HuH-7 (cell line): ENCODE results near the gene SPINT2.
"Not testable (repeated sequence)": the region's sequence is repeated elsewhere in the genome, so short reads cannot be mapped to it uniquely, and the experiment has no call there.

Experiments used
- DNase-seq: peaks from one replicate; pipeline ENCODE4 v3.0.0; 2011; ENCODE audit warnings: low spot score

SPINT2 gene, protein sequence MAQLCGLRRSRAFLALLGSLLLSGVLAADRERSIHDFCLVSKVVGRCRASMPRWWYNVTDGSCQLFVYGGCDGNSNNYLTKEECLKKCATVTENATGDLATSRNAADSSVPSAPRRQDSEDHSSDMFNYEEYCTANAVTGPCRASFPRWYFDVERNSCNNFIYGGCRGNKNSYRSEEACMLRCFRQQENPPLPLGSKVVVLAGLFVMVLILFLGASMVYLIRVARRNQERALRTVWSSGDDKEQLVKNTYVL

DNA sequence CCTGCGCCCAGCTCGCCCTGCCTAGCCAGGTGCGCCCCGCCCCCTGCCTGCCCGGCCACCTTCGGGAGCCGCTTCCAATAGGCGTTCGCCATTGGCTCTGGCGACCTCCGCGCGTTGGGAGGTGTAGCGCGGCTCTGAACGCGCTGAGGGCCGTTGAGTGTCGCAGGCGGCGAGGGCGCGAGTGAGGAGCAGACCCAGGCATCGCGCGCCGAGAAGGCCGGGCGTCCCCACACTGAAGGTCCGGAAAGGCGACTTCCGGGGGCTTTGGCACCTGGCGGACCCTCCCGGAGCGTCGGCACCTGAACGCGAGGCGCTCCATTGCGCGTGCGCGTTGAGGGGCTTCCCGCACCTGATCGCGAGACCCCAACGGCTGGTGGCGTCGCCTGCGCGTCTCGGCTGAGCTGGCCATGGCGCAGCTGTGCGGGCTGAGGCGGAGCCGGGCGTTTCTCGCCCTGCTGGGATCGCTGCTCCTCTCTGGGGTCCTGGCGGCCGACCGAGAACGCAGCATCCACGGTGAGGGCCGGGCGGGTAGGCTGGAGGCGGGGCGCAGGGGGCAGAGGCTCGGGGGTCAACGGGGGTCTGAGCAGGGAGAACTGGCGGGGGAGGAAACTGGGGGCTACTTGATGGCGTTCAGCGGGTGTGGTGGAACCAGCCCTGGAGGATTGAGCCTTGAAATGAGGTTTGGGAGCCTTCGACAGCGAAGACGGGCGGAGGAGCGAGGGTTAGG is at the start of gene SPINT2:
Gene SPINT2, plus strand, starts transcription at position 88 of the 727 bp plus-strand sequence. Its CDS starts 320 bp downstream, at position 408.
- no peak for DNase-seq

DNA sequence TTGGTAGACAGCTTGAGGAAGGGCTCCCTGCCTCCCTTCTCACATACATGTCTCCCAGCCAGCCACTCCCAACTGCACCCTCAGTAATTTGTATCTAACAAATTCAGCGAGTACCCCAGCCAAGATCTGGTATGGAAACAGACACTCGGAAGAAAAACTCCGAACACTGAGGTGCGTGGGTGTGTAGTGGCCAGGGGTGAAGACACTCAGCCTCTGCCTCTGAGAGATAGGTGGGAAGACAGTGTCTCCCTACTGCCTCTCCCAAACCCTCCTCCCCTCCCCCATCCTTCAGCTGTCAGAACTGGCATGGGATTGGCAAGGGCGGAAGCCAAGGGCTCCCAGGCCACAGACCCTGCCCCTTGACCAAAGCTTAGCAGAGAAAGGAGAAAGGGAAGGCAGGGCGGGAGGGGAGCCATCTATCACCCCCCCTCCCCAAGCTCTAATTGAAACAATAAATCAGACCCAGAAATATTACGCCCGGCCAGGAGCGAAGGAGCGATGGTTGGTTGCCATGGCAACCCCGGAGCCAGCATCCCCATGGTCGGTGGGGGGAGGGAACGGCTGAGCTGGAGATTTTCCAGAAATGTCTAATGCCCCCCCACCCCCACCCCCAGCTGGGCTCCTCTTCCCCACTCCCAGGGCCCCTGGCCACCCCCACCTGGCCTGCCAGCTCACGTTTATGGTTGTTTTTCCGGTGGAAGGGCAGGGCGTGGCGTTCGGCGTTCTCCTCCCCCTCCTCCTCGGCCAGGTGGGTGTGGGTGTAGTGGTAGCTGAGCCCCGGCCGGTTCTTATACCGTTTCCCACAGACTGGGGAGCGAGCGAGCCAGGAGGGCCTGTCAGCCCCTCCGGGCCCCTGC is 47.4 kb upstream of the SPINT2 start:
- DNase-seq, result no peak

DNA sequence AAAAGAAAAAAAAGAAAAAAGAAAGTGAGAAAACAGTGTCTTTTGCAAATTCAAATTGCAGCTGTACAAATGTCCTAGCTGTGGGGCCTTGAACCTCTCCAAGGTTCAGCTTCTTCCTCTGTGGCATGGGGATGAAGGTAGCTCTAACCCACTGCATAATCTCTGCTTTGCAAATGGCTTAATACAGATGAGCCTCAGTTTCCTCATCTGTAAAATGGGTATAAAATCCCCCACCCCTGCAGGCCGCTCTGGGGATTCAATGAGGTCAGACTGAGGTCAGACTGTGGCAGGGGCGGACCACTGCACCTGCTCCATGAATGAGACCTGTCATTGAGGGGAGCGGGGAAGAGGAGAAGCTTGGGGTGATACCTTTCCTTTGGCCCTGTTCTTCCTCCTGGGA is 46.2 kb upstream of the SPINT2 start:
- DNase-seq, result no peak

DNA sequence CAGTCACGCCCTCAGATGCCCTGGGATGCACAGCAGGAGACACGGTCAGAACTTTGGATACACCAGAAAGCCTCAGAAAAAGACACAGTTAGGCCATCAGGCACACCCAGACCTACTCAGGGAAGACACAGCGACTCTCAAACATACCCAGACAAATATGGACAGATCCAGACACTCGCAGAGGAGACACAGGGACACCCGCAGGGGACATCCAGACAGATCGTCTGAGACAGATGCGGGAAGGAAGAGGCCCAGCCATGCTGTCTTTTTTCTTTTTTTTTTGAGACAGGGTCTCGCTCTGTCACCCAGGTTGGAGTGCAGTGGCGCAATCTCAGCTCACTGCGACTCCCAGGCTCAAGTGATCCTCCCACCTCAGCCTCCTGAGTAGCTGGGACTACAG is 45.2 kb upstream of the SPINT2 start:
- DNase-seq, result no peak

DNA sequence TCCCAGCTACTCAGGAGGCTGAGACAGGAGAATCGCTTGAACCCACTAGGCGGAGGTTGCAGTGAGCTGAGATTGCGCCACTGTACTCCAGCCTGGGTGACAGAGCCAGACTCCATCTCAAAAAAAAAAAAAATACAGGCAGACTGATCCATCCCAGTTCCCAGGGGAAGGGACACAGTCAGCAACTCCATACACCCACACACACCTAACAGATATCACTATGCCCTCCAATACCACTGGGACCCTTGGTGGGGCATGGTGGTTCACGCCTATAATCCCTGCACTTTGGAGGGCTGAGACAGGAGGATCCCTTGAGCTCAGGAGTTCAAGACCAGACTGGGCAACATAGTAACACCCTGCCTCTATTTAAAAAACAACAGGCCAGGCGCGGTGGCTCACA is 43.0 kb upstream of the SPINT2 start:
- DNase-seq, result no peak

DNA sequence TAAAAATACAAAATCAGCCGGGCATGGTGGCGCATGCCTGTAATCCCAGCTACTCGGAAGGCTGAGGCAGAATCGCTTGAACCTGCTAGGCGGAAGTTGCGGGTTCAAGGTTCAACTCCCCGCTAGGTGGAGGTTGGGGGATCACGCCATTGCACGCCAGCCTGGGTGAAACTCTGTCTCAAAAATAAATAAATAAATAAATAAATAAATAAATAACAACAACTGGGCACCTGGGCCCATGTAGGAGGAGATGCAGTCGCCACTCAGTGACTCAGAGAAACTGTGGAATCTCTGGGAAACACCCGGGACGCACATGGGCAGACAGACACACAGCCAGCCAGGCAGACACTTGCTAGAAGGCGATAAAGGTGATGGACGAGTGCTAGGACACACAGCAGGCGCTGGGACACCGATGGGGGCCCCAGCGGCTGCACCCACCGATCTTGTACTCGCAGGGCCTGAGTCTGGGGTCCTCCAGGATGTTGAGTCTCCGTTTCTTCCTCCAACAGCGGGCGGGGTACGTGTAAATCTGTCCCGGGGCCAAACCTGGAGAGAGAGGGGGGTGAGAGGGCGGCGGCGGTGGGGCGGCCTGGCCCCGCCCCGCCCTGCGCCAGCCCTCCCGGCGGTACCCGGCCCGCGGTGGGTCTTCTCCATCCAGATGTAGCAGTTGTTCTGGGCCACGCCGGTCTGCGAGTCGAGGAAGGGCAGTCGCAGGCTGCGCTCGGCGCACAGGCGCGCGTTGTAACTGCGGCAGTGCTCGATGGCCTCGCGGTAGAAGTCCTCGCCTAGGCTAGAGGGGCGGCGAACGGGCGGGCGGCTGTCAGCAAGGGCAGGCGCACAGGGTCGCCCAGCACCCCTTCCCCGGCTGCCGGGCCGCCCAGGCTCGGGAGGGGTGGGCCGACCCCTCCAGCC is 42.2 kb upstream of the SPINT2 start:
- no peak for DNase-seq

DNA sequence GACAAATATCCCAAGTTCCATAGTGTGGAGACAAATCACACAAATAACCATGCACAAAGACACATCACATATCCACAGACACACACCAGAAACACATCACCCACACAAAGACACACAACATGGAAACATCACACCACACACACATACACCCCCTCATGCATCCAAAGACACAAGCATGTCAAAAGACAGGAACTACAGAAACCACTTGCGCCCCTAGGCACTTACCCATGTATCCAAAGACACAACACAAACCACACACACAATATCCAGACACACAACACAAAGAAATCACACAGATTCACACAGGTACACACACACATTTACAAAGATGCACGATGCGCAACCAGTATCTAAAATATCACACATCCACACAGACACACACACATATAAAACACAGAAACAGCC is 41.3 kb upstream of the SPINT2 start:
- DNase-seq, result no peak

DNA sequence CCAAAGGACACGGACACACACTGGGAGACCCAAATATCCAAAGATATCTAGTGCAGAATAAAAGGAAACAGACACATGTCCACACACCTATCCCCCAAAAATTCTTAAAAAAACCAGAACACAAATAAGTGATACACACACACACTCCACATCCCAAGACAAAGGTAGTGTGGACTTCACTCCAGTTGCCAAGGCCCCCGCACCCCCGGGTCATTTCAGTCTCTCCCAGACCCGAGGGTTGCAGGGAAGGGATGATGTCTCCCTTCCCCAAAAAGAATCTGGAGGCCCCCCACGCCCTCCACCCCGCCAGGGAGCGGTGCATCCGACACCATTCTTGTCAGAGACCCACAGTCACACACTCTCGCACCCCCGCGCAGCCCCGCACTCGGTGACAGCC is 40.8 kb upstream of the SPINT2 start:
- DNase-seq, result no peak

DNA sequence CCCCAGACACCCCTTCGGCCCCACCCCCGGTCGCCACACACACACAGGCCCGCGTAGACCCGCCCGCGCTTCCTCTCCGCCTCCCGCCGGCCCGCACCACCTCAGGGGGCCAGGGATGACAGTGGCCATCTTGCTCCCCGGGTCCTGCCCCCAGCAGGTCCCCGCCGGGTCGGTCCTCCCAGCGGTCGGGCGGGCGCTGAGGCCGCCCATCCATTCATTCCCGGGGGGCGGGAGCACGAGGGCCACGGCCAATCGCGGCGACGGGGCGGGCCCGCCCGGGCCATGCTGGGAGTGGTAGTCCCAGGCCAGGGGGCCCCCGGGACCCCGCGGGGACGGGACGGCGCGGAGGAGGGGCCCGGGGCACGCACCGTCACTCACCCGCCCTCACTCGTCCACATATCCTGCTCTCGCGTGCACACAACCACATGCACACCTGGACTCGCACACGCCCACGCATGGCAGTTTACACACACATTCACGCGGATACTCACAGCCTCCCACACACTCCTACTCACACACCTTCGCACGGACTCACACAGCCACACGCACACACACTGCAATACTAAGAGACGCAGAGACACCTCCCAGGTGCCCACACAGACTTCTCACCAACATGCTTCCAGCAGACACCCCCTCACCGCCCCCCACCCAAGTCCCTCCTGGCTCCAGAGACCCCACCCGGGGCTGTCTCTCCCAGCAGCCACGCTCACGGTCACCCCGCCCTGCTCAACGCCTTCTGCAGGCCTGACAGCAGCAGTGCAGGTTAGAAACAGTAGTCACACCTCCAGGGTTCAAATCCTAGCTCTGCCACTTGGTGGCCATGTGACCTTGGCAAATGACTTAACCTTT is 40.1 kb upstream of the SPINT2 start, which contains the start of gene DPF1:
Gene DPF1, minus strand, starts transcription at position 209 of the 849 bp plus-strand sequence. Its CDS starts 80 bp downstream, at position 129.
- DNase-seq, result peak; percentile 100

DNA sequence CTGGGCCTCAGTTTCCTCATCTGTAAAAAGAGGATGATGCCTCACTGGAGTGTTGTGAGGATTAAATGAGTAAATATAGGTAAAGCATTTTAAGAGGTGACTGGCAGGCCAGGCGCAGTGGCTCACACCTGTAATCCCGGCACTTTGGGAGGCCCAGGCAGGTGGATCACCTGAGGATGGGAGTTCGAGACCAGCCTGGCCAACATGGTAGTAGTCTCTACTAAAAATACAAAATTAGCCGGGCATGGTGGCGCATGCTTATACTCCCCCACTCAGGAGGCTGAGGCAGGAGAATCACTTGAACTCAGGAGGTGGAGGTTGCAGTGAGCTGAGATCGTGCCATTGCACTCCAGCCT is 39.5 kb upstream of the SPINT2 start:
- DNase-seq, result not testable (repeated sequence)

DNA sequence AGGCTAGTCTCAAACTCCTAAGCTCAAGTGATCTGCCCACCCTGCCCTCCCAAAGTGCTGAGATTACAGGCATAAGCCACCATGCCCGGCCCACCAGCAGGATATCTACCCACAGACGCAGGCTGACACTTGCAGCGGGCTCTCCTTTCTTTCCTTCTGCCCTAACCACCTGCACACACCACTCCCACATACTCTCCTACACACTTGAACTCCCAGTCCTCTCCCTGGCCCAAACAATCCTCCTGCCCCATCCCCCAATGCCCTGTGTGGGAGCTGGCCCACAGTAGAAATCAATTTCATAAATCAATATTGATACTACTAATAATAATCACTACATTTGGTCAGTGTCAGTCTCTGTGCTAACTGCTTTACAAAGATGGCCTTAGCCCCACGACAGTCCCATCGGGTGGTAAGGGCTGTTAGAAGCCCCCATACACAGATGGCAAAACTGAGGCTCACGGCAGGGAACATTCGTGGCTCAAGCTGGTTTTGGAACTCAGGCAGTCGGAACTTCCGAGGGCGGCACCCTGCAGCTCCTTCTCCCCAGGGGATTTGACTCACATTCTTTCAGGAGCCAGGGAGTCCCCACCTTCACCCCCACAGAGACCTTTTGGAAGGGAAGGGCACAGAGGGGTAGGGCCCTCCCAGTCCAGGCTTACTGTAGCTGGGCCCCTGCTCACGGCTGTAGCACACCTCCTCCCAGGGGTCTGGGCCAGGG is 36.9 kb upstream of the SPINT2 start:
- no peak for DNase-seq

DNA sequence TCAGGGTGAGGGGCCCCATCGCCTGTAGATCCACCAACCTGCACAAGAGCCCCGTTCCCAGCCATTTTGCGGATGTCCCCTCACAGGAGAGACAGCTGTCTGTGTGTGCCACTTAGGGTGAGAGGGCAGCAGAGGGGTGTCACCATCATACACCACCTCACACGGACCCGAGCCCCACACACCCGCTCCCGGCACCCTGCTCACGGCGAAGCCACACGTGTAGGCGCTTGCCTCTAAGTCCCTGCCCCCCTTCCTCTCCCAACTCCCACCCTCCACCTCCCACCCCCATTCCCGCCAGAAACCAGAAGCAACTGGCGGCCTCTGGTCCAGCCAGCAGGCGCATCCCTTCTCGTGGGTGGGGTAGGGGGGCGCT is 36.4 kb upstream of the SPINT2 start:
- DNase-seq, result no peak

DNA sequence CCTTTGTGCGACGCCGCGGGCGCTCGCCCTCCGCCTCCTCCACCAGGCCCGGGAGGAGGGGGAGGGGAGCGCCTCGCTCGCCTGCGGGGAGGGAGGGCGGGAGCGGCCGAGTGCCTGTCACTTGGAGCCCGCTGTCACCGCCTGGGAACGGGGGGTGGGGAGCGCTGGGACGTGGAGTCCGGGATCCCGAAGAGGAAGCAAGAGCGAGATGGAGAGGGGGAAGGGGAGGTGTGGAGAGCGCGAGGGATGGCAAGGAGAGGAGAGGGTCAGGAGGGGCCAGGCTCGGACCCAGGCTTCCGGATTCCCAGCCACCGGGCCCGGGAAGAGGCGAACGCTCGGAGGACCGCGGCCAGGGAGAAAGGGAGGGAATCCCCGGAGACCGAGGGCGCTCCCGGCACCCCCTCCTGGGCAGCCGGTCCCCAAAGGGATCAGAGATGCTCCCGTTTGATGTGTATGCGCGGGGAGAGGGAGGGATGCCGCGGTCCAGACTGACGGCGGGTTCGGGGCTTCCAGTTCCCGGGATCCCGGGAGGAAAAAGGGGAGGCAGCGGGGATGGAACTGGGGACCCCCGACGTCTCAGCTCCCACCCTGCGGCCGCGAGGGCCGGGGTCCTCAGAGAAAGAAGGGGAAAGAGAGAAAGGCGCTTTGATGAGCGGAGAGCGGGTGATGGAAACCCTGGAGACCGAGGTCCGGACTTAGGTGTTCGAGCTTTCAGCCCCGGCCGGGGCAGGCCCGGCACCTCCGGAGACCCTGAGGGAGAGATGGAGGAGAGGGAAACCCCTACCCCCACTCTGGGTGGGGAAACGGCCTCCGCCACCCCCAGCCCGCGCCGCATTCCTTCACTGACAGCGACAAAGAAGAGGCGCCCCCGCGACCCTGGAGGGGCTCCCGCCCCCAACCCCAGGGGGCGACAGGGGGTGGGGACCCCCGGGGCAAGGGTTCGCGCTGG is 35.6 kb upstream of the SPINT2 start:
- no peak for DNase-seq

DNA sequence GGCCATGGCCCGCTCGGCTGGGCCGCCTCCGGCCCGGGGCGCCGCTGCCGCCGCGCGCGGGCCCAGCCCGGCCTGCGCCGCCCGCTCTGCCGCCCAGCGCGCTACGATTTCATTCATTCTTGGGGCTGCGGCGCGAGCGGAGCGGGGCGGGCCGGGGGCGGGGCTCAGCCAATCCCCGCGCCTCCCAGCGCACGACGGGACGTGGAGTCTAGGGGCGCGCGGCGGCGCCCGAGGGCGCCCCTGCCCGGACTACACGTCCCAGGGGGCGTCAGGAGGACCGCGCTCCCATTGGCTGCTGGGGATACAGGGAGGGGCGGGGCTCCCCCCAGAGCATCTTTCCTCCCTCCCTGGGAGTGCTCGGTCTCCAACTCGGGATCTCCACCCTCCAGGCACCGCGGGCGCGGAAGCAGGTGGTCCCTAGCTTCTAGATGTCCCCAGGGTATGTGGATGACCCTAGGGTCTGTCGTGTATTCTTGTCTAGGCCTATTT is 34.7 kb upstream of the SPINT2 start:
- DNase-seq, result peak; percentile 70

DNA sequence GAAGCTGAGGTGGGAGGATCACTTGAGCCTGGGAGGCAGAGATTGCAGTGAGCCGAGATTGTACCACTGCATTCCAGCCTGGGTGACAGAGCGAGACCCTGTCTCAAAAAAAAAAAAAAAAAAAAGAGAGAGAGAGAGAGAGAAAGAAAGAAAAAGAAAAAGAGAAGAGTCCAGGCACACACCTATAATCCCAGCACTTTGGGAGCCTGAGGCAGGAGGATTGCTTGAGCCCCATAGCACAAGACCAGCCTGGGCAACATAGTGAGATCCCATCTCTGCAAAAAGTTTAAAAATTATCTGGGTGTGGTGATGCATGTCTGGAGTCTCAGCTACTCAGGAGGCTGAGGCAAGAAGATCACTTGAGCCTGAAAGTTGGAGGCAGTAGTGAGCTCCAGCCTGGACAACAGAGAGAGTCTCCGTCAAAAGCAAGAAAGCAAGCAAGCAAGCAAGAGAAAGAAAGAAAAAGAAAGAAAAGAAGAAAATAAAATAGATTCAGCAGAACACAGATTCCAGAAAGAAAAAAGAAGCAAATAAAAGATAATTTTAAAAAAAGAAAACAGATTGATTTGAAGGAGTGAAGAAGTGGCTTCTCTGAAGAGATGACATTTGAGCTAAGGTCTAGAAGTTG is 33.8 kb upstream of the SPINT2 start:
- DNase-seq, result not testable (repeated sequence)

DNA sequence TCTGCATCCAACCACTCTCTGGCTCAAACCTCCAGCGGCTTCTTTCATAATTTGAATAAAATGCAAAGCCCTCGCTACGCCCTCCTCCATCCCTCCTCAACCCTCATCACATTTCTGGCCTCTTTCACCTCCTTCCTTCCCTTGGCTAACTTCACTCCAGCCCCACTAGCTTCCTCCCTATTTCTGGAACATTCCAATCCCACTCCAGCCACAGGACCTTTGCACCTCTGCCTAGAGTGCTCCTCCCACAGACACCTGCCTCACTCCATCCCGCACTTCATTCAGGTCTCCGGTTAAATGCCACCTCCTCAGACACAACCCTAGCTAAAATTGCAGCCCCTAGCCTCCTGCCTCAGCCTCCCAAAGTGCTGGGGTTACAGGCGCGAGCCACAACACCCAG is 32.5 kb upstream of the SPINT2 start:
- DNase-seq, result no peak

DNA sequence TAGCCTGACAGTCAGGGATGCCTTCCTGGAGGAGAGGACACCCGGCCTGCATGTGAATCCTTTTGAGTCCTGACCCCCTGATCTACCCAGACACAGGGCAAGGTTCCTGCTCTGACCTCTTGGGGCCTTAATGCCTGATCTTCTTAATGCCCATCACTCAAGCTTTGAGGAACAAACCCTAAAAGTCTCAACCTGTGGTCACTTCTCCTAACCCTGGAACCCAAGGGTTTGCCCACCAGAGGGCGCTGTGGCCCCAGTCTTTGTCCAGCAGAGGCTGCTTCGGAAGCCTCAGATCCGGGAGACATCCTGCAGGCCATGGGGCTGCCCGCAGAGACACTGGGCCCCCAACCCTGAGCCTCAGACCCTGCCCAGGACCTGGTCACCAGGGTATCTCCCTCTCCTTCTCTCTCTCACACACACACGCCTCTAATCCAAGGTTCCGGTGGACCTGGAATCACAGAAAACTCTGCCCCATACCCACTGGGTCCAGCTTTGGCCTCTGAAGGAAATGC is 30.6 kb upstream of the SPINT2 start:
- DNase-seq, result peak; percentile 98

DNA sequence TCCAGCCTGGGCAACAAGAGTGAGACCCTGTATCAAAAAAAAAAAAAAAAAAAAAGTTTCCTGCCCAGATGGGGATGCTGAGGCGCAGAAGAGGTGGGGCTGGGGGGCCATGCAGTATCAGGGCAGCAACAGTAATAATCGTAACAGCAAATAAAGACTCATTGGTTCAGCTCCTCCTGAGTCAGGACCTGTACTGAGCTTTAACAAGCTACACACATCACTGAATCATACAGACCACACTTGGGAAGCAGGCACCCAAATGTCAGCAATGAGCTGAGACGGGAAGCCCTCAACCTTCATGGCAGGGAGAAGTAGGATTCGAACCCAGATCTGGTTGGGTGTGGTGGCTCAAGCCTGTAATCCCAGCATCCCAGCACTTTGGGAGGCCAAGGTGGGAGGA is 29.8 kb upstream of the SPINT2 start:
- DNase-seq, result no peak
